Cardiac muscle cell (in vitro differentiated cells and primary cell): ENCODE results near the gene SPPL2B. TPM values are rescaled to one million over a fixed set of nuclear protein-coding genes. Genes with fewer than 3 reads are reported as not detected.

Experiments
- DNase-seq, 2 donors: peaks; one replicate each; pipeline versions ENCODE4 v3.0.0 to v3.0.0-alpha.2; 2010 to 2017; ENCODE audit warnings: low read depth in 1 of 2, low spot score in 1 of 2
- H3K27ac ChIP-seq: fragments of 200-600 bp; sonication (generic); 2 replicates; pipeline ENCODE4 v1.5.1; 2016
- H3K27me3 ChIP-seq: fragments of 200-600 bp; sonication (generic); 2 replicates; pipeline ENCODE4 v1.6.0; 2016; ENCODE audit warnings: control low read depth
- H3K36me3 ChIP-seq: fragments of 200-600 bp; sonication (generic); 2 replicates; pipeline ENCODE4 v1.5.1; 2016; ENCODE audit warnings: control low read depth
- H3K4me1 ChIP-seq: fragments of 200-600 bp; sonication (generic); 2 replicates; pipeline ENCODE4 v1.8.1; 2017; ENCODE audit warnings: low read depth, mild to moderate bottlenecking, mixed run types
- H3K4me3 ChIP-seq: fragments of 200-600 bp; sonication (generic); 2 replicates; pipeline ENCODE4 v1.5.1; 2016; ENCODE audit warnings: mild to moderate bottlenecking
- H3K9me3 ChIP-seq: fragments of 200-600 bp; sonication (generic); 2 replicates; pipeline ENCODE4 v1.5.1; 2017; ENCODE audit warnings: low read depth, mild to moderate bottlenecking, control low read depth
- polyA plus RNA-seq: library from polyadenylated mRNA; unstranded; fragments of >200 nt; fragmentation: Nextera tagmentation; extraction: Ambion mirVana; gene quantifications from 2 replicates; pipeline ENCODE4 v1.2.1, GENCODE V29; 2016
- total RNA-seq: library from RNA; depleted of rRNA; stranded (reverse); fragments of >200 nt; gene quantifications from 2 replicates; pipeline ENCODE4 v1.2.3, GENCODE V29; 2016
- TF ChIP-seq, protein P1 (sequence below): IDR thresholded peaks from 2 replicates; pipeline ENCODE4 v1.5.1; 2012; ENCODE audit warnings: low read depth, mild to moderate bottlenecking, low read length

The SPPL2B gene
- total and polyA plus RNA-seq, 2 experiments from 2014 or later: 90.9 to 132 TPM

DNA sequence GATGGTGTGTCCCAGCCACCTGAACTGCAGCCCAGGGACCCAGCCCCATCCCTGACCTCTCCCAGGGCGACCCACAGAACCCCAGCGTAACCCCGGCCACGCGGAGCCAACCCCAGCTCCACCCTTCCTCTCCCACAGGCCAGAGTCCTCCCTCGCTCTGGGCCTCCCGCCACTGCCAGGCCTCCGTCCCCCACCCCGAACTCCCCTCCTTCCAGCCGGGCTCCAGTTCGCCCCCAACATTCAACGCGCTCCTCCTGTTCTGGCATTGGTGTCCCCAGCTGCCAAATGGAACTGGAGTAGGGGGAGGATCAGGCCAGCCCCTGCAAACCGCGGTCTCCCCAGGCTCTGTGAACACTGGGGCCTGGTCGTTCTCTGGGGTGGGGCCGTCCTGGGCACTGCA is 28.0 kb upstream of the SPPL2B start:
- H3K4me1 ChIP-seq: no peaks in the 10 kb centered on the region
- TF ChIP-seq, protein P1, sequence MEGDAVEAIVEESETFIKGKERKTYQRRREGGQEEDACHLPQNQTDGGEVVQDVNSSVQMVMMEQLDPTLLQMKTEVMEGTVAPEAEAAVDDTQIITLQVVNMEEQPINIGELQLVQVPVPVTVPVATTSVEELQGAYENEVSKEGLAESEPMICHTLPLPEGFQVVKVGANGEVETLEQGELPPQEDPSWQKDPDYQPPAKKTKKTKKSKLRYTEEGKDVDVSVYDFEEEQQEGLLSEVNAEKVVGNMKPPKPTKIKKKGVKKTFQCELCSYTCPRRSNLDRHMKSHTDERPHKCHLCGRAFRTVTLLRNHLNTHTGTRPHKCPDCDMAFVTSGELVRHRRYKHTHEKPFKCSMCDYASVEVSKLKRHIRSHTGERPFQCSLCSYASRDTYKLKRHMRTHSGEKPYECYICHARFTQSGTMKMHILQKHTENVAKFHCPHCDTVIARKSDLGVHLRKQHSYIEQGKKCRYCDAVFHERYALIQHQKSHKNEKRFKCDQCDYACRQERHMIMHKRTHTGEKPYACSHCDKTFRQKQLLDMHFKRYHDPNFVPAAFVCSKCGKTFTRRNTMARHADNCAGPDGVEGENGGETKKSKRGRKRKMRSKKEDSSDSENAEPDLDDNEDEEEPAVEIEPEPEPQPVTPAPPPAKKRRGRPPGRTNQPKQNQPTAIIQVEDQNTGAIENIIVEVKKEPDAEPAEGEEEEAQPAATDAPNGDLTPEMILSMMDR: no peak
- peaks cover 8% of the 10 kb centered on the region for H3K27me3 ChIP-seq
- H3K36me3 ChIP-seq: no peaks in the 10 kb centered on the region
- H3K27ac ChIP-seq: no peak overlapping the region
- no peak overlapping the region for H3K4me3 ChIP-seq
- H3K9me3 ChIP-seq: no peaks in the 10 kb centered on the region
- no peak for DNase-seq

DNA sequence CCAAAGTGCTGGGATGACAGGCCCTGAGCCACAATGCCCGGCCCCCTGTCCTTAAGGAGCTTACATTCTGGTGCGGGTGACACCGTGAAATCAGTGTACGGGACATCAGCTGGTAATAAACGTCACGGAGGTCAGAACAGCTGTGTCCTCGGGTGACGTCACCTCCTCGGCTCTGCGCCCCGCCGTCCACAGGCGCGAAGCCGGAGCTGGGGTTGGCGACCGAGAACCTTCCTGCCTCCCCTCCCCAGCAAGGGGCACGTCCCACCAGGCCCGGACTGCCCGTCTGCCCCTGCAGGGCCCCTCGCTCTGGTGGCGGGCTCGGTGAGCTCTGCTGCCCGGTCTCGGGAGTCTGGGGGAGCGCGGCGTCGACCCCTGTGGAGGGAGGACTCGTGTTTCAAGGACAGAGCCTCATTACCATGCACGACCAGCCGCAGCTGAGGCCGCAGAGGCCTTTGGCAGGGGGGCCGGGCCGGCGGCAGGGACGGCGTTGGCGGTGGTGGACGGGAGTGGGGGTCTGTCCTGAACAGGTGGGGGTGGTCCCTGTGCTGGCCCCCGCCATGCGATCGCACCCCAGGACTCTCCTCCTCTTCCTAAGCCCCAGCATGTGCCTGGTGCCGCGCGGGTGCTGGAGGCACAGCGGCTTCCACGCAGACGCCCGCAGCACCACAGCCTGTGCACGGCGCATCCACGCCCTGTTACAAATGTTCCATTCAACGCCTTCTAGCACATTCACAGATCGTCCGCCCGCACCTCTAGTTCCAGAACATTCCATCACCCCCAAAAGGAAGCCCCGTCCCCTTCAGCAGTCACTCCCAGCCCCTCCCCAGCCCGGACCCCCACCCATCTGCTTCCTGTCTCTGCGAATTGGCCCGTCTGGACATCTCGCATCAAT is 25.9 kb upstream of the SPPL2B start:
- Histone ChIP-seq H3K4me3 (no peak overlapping the region), H3K4me1 (no peaks in the 10 kb centered on the region), H3K36me3 (no peaks in the 10 kb centered on the region), H3K27me3 (peaks cover 16% of the 10 kb centered on the region), H3K27ac (no peak overlapping the region), H3K9me3 (no peaks in the 10 kb centered on the region)
- TF ChIP-seq, protein P1: no peak
- peak; percentile 36 to 52 for DNase-seq

DNA sequence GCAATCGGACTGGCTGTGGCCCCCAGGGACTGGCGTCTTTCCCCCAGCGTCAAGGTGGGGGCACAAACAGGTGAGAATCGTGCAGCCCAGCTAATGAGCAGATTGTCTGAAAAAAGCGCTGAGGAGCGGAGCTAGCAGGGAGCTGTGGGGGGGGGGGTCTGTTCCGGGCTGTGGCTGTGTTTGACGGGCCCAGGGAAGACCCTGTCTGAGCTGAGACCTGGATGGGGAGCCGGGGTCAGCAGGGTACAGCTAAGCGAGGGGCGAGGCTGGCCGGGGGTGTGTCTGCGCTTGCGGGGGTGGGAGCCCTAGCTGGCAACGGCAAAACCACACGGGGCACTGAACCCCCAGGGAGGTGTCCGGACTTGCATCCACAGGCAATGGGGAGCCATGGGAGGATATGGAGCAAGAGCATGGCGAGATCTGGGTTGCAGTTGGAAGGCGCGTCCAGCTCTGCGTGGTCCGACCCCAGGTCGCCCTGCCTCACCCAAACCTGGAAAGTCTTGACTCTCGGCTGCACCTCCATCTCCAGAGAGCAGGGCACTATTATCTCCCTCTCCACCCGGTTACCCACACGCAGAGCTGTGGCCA is 25.2 kb upstream of the SPPL2B start:
- peaks cover 21% of the 10 kb centered on the region for H3K27me3 ChIP-seq
- TF ChIP-seq, protein P1: no peak
- no peaks in the 10 kb centered on the region for H3K36me3 ChIP-seq
- no peak for DNase-seq
- H3K27ac ChIP-seq: no peak overlapping the region
- H3K9me3 ChIP-seq: no peaks in the 10 kb centered on the region
- no peaks in the 10 kb centered on the region for H3K4me1 ChIP-seq
- H3K4me3 ChIP-seq: no peak overlapping the region

DNA sequence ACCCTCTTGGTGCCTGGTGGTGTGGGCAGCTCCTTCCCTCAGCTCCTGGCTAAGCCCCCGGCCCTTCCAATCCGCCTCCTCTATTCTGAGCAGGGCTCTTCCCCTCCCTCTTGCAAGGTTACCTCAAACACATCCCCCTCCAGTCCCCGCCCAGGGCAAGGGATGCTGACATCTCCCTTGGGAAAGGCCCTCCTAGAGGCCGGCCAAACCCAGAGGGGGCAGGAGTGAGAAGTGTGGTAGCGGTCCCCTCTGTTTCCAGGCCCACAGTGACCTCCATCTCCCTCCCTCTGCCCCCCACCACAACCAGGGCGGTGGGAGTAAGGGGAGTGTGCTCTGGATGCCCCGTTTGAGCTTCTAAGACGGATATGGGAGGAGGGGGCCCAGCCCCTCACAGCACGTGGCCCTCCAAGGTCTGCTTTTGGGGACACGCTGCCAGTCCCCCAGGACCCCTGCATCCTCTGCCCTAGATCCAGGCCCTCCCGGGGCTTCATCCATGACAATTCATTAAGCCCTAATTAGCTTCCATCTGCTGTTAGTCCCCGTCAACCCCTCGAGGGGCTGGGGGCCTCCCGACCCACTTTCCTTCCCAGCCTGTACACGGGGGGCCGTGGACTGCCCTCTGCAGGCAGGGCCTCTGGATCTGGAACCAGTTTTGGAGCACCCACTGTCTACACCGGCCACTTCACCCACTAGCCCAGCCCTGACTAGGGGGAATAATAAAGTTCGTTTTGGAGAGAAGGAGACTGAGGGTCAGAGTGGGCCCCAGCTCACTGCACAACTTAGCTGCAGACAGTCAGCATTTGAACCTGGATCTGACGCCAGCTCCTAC is 22.8 kb upstream of the SPPL2B start:
- peaks cover 34% of the 10 kb centered on the region for H3K27me3 ChIP-seq
- TF ChIP-seq, protein P1: no peak
- no peaks in the 10 kb centered on the region for H3K9me3 ChIP-seq
- no peak overlapping the region for H3K4me3 ChIP-seq
- no peaks in the 10 kb centered on the region for H3K36me3 ChIP-seq
- H3K4me1 ChIP-seq: no peaks in the 10 kb centered on the region
- DNase-seq: no peak
- H3K27ac ChIP-seq: no peak overlapping the region

DNA sequence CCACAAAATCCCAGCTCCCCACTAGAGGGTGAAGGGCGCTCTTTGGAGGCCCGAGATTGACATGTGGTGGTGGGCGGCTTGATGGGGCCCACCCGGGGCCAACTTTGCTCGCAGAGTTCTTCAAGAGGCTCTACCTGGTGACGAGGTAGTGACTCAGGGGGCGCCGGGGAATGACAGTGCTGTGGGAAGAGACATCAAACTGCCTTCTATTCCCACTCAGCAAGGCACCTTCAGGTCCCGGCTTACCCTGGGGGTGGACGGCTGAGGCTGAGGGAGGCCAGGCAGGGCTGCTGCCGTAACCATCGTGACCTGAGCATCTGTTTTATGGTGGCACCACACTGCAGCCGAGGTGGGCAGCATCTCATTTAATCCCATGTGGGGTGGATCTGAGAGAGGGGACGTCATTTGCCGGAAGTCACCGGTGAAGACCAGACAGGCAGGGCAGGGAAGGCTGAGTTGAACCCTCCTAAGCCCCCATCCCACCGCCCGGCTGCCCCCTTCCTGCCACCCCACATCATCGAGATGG is 22.1 kb upstream of the SPPL2B start:
- Histone ChIP-seq H3K4me3 (no peak overlapping the region), H3K27ac (no peak overlapping the region), H3K36me3 (no peaks in the 10 kb centered on the region), H3K9me3 (no peaks in the 10 kb centered on the region), H3K4me1 (no peaks in the 10 kb centered on the region), H3K27me3 (peaks cover 34% of the 10 kb centered on the region)
- TF ChIP-seq, protein P1: no peak
- no peak for DNase-seq
